GM10266 (cell line): ENCODE data around the gene CYP4A22.

Experiments
- DNase-seq: peaks from one replicate; pipeline ENCODE4 v3.0.0; 2012; ENCODE audit errors: extremely low spot score
- TF ChIP-seq, protein P1 (sequence below): IDR thresholded peaks from 2 replicates; pipeline ENCODE4 v1.5.1; 2012; ENCODE audit warnings: mild to moderate bottlenecking, low read depth; ENCODE audit not compliant: control insufficient read depth, insufficient read depth; ENCODE audit errors: missing control alignments

CYP4A22 gene

DNA sequence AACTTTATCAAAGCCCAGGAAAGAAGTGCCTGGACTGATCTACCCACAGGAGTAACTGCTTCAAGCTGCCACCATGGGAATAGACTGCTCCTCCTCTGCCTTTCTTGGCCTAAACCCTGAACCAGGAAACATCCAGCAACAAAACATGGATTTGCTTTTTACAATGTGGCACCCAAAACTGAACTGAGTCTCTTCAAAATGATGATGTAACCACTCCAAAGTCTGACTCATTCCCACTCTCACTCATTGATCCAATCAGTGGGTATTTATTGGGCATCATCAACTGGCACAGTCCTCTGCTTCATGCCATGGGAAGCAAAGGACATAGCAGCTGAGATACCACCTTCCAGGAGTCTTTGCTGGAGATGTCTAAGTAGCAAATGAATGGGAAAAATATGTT, 23.5 kb downstream of the CYP4A22 start:
- TF ChIP-seq, protein P1, sequence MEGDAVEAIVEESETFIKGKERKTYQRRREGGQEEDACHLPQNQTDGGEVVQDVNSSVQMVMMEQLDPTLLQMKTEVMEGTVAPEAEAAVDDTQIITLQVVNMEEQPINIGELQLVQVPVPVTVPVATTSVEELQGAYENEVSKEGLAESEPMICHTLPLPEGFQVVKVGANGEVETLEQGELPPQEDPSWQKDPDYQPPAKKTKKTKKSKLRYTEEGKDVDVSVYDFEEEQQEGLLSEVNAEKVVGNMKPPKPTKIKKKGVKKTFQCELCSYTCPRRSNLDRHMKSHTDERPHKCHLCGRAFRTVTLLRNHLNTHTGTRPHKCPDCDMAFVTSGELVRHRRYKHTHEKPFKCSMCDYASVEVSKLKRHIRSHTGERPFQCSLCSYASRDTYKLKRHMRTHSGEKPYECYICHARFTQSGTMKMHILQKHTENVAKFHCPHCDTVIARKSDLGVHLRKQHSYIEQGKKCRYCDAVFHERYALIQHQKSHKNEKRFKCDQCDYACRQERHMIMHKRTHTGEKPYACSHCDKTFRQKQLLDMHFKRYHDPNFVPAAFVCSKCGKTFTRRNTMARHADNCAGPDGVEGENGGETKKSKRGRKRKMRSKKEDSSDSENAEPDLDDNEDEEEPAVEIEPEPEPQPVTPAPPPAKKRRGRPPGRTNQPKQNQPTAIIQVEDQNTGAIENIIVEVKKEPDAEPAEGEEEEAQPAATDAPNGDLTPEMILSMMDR, result no peak
- no peak for DNase-seq

DNA sequence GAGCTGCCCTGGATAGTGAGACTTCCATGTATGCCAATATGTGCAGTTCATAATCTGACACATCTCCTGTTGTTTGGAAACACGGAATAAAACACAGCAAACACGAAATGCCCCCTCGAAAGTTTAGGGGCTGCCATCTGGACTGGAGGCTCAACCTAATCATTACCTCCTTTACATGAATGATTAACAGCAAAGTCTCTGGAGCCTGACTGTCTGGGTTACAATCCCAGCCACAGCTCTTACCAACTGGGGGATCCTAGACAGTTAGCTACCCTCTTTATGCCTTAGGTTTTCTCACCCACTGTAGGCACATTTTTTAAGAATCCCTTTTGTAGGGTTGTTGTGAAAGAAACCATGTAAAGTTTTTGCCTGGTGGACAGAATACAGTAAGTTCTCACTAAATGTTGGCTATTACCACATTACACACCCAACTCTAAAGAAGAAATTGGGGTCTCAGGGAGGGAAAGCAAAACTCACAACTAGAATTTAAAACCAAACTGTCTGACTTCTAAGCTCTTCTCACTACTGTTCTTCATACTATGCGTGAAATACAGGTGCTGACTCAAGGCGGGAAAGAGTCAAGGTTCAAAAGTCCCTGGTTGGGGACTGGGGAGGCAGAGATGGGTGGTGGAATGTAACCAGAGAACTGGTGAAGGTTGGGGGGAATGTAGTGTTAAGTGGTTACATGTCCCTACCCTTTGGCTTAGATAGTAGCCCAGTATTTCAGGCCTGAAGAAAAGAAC, 24.2 kb downstream of the CYP4A22 start:
- no peak for DNase-seq
- TF ChIP-seq, protein P1, result no peak

DNA sequence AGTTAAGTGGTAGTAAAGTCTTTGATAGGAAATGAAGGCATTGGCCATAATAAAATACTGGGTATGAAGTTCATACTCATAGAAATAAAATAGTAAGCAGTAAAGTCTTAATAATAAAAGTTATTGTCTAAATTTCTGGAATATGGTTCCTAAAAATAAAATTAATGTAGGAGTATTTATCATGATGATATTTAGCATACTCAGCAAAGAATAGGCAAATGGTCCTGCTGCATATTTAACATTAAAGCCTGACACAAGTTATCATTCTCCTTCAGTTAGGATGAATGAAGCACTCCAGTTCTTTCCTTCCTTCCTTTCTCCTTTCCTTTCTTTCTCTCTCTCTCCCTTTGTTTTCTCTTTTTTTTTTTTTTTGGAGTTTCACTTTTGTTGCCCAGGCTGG, 27.3 kb downstream of the CYP4A22 start:
- TF ChIP-seq, protein P1, result no peak
- DNase-seq, result no peak

DNA sequence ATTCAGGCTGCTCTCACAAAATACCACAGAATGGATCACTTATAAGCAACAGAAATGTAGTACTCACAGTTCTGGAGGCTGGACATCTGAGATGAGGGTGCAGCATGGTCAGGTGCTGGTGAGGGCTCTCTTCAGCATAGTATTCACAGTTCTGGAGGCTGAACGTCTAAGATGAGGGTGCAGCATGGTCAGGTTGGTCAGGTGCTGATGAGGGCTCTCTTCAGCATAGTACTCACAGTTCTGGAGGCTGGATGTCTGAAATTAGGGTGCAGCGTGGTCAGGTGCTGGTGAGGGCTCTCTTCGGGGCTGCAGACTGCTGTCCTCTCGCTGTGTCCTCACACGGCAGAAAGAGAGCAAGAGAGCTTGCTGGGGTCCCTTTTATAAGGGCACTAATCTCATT, 35.5 kb downstream of the CYP4A22 start:
- DNase-seq, result no peak
- TF ChIP-seq, protein P1, result no peak

DNA sequence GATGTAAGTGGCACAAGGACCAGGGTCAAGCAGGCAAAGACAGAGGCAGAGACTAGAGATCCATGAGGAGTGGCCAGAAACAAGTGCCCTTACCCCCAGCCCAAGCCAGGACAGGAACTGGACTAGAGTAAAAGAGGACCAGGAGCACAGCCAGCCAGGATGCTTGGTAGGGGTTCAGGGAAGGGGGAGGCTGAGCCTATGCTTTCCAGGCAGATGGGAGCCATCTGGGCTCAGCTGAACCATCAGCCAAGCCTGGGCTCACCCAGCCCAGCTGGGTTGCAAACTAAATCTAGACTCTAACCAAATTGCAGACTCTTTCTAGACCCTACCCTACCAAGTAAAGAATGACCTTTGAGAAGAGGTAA, 37.4 kb downstream of the CYP4A22 start:
- no peak for DNase-seq

DNA sequence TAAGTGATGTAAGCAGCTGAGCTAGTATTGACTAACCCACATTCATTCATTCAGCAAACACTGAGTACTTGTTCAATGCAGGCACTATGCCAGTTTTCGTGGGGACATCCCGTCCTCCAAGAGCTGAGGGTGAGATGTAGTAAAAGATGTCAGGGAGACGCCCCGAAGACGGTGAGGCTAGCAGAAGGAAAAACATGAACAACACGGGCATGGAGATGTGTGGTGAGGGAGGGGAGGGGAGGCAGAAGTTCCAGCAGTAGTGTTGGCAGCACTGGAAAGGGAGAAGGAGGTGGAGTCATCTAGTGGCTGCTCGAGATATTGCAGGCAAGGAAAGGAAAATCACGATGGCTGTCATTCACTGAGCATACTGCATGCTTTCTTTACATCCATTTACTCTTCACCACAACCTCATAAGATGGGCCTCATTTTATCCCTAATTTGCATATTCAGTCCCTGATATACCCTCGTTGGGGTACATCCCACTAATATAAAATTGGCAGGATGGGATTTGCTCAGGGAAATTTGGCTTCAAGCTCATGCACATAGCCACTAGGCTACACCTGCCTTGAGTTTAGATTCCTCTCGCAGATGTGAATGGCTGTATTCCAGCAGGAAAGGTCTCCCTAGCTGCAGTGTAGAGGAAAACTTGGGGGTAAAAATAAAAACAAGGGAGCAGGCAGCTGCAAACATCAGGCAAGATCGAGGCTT, 38.1 kb downstream of the CYP4A22 start:
- peak; percentile 70 for DNase-seq
- TF ChIP-seq, protein P1, result peak; percentile 96

More for the DNA sequence above, 37.4 kb downstream of the CYP4A22 start:
- TF ChIP-seq, protein P1, result no peak

DNA sequence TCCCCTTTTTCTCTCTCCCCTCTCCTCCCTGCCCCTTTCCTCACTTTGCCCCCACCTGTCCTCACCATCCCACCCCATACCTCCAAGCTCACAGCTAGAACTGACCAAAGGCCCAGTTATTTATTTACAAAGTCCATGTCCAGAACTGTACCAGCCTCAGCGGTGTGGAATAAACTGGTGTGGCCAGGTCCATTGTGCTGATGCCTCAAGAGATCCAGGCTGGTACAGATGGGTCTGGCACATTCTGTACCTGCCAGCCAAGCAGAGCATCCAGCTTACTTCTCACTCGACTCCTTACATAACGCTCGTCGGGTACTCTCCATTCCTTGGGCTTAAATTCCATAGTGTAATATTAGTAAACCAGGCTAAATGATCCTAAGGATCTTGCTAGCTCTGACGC, 40.8 kb downstream of the CYP4A22 start:
- no peak for DNase-seq
- TF ChIP-seq, protein P1, result no peak
